Mesangial cell (primary cell): ENCODE results near the gene NFRKB. TPM values are rescaled to one million over a fixed set of nuclear protein-coding genes. Genes with fewer than 3 reads are reported as not detected.

Source experiments
- total RNA-seq: library from RNA; depleted of rRNA; stranded (reverse); fragments of >200 nt; gene quantifications from 2 replicates; pipeline ENCODE4 v1.2.3, GENCODE V29; 2015

Gene NFRKB
- total RNA-seq = 19.4 and 21.3 TPM in 2 replicates

DNA sequence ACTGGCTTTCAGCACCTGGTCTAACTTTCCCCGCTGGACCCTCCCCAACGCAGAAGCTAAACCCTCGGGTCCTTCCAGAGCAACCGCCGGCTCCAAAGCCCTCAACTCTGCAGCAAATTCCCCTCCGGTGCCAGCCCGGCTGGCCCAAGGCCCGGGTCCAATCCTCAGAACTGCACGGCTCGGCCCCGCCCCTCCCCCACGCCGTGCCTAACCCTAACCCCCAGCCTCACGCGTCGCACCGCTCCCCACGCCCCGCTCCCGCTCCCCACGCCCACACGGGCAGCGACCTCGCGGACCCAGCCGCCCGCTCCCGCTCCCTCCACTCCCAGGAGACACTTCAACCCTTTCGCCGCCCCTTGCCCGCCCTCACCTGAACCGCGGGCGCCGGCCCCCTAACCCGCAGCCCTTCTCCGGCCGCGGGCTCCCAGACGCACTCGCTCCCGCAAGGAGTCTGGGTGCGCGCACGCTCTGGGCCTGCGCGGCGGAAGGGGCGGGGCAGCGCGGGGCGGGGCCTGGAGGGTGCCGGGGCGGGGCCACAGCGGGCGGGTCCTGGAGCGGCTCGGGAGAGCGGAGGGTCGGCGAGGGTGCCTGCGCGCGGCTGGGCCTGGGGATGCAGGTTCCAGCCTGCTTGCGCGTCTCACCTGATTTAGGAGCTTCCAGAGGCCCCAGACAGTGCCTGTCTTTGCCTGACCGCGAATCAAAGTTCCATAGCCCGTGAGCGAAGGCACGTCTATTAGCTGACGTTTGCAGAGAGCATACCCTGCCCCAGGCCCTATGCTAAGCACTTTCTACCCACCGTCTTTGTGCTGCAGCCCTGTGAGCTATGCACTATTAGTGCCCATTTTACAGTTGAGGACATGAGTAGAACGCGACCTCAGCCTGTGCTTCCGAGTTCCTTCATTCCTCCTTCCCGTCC is at the start of gene NFRKB:
Gene NFRKB, minus strand, starts transcription at position 453 of the 916 bp plus-strand sequence. CDS start 2,729 bp downstream, outside the sequence.

Other genes with a start within 250 kb of the NFRKB start
- 0.16 and 0.76 TPM in 2 replicates for gene TMEM45B, start 79.7 kb downstream of the NFRKB start, total RNA-seq
- 6.0 and 6.1 TPM in 2 replicates for gene PRDM10, start 107.3 kb upstream of the NFRKB start, total RNA-seq
- 198 and 328 TPM in 2 replicates for gene APLP2, start 174.3 kb upstream of the NFRKB start, total RNA-seq